HG02870 (cell line): ENCODE data around the gene NTF4.
"Not testable (repeated sequence)": the region's sequence is repeated elsewhere in the genome, so short reads cannot be mapped to it uniquely, and the experiment has no call there.

Experiments
- ATAC-seq: cut with Tn5 transposase; IDR thresholded peaks from one replicate; pipeline ENCODE4 v1.9.1; 2021; ENCODE audit warnings: mild to moderate bottlenecking, moderate library complexity; ENCODE audit not compliant: unreplicated experiment

The NTF4 gene

GRCh38 chr19:49024233-49024632 lies 40.4 kb downstream of the NTF4 start, which contains the start of gene CGB3:
CGB3 (minus strand) TSS chr19:49024333; CDS start chr19:49023971, 362 bp downstream.
- ATAC-seq, result not testable (repeated sequence)

GRCh38 chr19:49022116-49022515 lies 42.5 kb downstream of the NTF4 start:
- ATAC-seq, result no peak

DNA sequence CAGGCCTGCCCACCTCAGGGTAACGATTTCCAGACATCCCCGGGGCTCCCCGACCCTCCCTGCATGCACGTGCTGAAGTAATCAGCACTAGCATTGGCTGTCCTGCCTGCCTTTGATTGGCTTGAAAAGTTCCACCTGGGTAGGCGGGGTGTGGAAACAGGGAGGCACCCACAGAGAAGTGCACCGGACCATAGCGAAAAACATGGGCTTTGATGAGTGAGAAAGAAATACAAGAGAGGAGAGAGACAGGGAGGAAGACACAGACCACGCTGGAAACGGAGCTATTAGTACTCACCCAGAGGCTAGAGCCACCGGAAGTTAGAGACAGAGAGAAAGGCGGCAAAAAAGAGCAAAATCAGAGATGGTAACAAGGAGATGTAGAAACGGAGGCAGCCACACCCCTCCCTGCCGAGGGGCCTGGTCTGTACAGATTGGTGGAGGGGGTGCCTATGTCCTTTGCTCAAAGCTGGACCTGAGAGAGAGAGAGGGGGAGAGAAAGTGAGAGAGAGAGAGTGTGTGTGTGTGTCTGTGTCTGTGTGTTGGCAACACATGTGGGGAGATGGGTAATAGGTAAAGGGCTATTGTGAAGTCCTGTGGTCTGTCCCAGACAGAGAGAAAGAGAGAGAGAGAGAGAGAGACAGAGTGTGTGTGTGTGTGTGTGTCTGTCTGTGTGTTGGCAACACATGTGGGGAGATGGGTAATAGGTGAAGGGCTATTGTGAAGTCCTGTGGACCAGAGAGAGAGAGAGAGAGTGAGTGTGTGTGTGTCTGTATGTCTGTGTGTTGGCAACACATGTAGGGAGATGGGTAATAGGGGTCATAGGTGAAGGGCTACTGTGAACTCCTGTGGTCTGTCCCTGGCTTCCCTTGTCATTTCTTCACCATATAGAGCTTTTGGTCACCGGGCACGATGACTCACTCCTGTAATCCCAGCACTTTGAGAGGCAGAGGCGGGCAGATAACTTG lies 43.4 kb downstream of the NTF4 start:
- ATAC-seq, result no peak

GRCh38 chr19:49020342-49020741 lies 44.3 kb downstream of the NTF4 start:
- no peak for ATAC-seq

- no peak for ATAC-seq
These were observed 45.2 kb downstream of the NTF4 start for GRCh38 chr19:49019242-49019932.

DNA sequence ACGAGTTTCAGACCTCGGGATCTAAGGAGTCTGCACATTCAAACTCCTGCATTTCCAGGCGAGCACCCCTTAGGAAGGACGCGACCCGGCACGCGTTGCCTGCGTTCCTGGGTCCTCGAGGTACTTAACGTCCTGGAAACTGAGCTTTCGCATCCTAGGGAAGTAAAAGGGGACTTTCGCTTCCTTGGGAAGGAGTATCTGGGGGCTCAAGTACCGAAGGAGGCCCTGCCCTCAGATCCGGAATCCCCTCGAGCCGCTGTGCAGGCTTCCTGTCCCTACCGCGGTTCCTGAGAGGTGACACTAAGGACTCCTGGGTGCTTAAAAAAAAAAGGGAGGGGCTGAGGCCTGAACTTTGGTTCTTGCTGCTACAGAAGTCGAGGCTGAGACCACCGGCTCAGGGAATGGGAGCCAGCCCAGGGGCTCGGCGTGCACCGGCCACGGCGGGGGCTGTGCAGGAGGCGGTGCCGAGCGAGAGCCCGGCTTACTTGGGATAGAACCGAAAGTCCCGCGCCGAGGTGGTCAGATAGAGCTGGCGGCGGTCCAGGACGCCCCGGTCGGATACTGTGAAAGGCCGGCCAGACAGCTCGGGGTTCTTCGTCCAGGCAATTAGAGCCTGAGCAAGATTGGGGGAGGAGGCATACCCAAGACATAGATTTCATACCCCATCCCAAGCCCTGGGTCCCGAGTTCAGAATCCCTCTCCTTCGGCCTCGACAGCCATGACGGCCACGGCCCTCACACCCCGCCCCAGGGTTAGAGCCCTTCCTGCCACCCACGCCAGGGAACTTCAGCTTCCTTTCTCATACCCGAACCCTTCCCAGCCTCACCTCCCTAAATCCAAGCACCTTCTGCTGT lies 46.0 kb downstream of the NTF4 start:
- ATAC-seq, result not testable (repeated sequence)

DNA sequence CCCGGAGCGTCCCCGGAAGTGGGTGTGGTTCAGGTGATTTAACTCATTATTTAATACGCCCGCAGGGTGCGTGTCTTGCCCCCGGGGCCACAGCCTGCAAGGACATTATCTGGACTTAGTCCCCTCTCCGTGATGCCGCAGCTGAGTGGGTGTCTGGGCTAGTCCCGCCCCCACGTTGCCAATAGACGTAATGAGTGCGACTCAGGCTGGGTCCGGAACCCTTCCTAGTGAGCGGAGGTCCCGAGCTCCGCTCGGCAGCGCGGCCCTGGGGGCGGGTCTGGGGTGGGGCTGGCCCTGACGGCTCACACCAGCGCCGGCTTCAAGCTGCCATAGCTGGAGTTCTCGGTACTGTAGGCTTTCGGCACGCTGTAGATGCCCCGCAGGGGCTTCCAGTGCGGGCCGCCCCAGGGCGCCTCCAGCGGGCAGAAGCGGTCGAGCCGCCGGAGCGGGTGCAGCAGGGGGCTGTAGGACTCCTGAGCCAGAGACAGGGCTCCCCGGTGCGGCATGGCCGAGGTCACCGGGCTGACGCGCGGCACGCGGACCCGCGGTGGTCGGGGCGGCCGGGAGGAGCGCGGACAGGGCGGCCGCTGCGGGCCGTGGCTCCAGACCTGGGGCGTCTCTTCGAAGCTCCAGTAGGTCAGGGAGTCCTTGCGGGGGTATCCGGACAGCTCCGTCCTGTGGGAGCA lies 46.8 kb downstream of the NTF4 start:
- no peak for ATAC-seq

GRCh38 chr19:49017041-49017665 lies 47.5 kb downstream of the NTF4 start, which contains the start of gene LHB:
LHB (minus strand) TSS chr19:49017091; CDS start chr19:49017081, 10 bp downstream.
- ATAC-seq, result no peak

- no peak for ATAC-seq
These were observed 48.4 kb downstream of the NTF4 start for GRCh38 chr19:49016067-49016839.

DNA sequence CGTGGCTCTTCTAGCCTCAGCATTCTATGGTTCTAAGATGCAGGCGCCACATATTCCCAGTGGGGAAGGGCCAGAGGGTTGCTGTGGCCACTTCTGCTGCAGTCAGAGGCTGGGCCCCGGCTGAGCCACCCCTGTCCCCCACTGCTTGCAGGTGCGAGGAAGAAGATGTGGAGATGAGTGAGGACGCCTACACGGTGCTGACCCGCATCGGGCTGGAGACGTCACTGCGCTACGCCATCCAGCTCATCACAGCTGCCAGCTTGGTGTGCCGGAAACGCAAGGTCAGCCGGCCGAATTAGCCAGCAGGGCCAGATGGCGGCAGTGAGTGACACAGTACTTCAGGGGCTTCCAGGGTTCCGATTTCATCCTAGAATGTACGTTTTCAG lies 49.8 kb downstream of the NTF4 start:
- ATAC-seq, result no peak

DNA sequence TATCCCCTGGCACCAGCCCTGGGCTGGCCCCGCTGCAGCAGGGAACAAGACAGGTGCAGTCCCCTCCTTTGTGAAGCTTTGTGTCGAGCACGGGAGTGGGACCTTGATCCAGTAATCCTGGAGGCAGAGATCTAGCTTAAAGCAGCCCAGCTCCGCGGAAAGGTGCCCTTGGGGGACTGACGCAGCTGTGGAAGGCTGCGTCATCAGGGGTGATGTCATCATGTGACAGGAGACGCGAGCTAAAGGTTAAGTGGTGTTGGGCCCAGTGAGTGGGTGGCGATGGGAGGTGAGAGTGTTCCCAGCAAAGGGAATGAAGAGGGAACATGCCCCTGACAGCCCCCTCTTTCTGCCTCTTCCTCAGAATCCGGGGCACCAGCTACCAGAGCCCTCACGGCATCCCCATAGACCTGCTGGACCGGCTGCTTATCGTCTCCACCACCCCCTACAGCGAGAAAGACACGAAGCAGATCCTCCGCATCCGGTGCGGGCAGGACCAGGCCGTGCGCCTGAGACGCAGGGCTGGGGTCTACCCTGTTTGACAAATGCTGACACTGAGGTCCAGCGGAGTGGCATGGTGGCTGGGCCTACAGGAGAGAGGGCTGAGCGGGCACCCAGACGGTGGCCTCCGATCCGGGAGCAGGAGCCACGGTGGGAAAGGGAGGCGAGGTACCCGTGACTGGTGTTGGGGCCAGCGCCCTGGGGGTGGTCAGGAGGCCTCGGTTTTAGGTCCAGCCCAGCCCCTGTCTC lies 50.3 kb downstream of the NTF4 start:
- ATAC-seq, result no peak

DNA sequence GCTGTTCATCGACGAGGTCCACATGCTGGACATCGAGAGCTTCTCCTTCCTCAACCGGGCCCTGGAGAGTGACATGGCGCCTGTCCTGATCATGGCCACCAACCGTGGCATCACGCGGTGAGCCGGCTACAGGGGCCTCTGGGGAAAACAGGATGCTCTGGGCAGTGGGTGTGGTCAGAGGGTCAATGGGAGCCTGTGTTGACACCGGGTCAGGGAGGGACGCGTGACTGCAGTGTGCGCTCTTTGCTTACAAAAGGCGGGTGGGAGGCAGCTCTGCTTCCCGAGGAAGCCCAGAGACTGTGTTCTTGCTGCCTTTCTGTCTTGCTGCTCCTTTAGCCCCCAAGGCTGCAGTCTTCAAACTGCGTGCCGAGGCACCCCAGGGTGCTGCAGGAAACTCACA lies 53.4 kb downstream of the NTF4 start:
- ATAC-seq, result no peak
